Astrocyte of the spinal cord (primary cell): ENCODE results near the gene CREB5.

Experiments used
- DNase-seq: peaks from one replicate; pipeline ENCODE4 v3.0.0; 2011; ENCODE audit warnings: low read depth, low spot score
- H3K4me3 ChIP-seq: 2 replicates; pipeline ENCODE4 v1.5.1; 2011; ENCODE audit warnings: low read depth, mild to moderate bottlenecking, low read length, moderate library complexity
- in situ Hi-C: cut with HindIII; loops from 2 replicates; pipeline ENCODE4 v1.10.0; 2017; ENCODE audit warnings: low sequenced_read_pairs
- TF ChIP-seq, protein P1 (sequence below): IDR thresholded peaks from 2 replicates; pipeline ENCODE4 v1.5.1; 2012; ENCODE audit warnings: low read depth, mild to moderate bottlenecking, low read length, inconsistent platforms

The CREB5 gene

DNA sequence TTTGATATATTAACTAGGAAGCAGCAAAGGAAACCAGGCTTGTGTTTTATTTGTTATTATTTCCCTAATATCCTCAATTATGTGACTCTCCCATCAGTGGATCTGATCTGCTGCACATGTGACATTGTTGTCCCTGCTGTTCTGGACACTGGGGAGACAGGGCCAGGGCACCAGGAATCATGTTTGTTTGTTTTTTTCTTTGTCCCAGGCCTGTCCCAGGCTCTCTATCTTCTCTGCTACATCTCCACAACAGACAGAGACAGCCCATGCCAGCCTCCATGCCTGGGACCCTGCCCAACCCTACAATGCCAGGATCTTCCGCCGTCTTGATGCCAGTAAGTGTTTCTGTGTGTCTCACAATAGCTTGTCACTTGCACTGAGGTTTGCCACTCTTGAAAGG, 306.2 kb downstream of the CREB5 start:
- no peak for DNase-seq
- no peak overlapping the region for H3K4me3 ChIP-seq
- in situ Hi-C loops, result no loop called here
- TF ChIP-seq, protein P1, sequence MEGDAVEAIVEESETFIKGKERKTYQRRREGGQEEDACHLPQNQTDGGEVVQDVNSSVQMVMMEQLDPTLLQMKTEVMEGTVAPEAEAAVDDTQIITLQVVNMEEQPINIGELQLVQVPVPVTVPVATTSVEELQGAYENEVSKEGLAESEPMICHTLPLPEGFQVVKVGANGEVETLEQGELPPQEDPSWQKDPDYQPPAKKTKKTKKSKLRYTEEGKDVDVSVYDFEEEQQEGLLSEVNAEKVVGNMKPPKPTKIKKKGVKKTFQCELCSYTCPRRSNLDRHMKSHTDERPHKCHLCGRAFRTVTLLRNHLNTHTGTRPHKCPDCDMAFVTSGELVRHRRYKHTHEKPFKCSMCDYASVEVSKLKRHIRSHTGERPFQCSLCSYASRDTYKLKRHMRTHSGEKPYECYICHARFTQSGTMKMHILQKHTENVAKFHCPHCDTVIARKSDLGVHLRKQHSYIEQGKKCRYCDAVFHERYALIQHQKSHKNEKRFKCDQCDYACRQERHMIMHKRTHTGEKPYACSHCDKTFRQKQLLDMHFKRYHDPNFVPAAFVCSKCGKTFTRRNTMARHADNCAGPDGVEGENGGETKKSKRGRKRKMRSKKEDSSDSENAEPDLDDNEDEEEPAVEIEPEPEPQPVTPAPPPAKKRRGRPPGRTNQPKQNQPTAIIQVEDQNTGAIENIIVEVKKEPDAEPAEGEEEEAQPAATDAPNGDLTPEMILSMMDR, result no peak

DNA sequence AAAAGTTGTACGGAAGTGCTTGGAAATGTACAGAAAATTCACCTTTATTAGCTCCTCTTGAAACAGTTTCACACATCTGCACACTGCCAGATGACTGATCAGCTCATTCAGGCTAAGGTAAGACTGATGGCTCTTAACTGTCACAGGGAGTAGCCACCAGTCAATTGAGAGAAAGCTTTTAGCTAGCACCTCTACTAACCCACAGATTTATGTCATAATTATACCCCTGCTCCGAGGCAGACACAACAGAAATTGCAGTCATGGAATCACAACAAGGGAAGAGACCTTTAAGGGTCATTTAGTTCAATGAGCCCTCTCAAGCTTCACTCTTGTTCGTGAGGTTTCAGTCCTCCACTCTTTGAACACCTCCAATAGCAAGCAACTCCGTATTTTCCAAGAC, 310.4 kb downstream of the CREB5 start:
- no peak overlapping the region for H3K4me3 ChIP-seq
- DNase-seq, result no peak
- in situ Hi-C loops, result no loop called here
- TF ChIP-seq, protein P1, result no peak

DNA sequence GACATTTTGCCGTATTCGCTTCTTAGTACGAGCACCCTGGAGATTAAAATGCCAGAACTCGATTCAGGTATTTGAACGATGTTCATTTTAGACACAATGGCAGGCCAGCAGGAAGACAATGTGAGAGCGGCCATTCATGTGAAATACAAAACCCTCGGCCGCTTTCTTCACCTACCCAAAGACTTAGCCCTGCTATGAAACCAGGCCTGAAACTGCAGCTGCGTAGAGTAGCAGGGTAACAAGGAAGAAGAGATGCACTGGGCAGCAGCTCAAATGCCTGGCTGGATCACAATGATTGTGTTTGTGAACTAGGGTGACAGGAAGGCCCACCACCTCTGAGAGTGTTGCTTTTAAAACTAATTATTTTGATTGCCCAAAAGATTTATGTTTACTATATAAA, 311.0 kb downstream of the CREB5 start:
- TF ChIP-seq, protein P1, result no peak
- DNase-seq, result no peak
- H3K4me3 ChIP-seq, result no peak overlapping the region
- in situ Hi-C loops, result no loop called here

DNA sequence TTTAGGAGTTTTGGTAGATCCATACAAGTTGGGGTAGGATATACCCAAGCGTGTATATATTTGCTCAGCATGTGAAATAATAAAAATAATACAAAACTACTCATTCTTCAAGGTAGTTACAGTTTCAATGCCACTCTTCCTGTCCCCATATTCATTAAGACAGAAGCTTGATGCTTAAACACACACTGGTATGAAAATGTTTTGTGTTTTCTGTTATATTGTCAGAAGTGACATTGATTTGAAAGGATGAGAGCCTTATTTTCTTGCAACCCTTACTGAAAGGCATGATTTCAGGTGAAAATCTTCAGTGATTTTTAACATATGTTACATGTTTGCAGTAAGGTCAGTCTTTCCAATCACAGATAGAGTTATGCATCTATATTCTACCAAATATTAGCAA, 312.2 kb downstream of the CREB5 start:
- no peak for DNase-seq
- in situ Hi-C loops, result no loop called here
- H3K4me3 ChIP-seq, result no peak overlapping the region
- TF ChIP-seq, protein P1, result no peak

DNA sequence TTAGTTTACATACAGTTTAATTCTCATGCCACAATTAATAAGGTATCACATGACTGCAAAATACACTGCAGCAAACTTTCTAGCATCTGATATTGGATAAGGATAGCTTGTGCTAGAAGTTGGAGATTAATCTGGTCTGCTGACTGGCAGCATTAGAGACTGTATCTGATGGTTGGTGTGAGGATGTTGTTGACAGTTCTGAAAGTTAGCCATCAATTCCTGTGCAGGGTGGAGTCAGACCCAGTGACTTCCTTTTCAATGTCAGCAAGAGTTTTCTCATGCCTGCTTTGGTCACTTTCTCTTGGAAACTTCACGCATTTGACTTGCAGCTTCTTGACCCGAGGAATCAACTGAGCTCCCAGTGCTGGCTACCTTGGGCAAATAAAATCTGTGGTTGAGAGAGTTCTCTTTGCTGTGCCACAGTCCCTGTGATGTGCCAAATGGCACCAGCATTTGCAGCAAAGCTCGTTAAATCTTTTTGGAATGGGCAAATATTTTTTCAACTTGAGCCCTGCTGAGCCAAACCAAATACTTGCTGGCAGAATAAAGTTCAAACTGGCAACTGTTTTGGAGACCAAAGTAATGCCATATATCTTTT, 312.8 kb downstream of the CREB5 start:
- no peak for DNase-seq
- TF ChIP-seq, protein P1, result no peak
- no peak overlapping the region for H3K4me3 ChIP-seq
- in situ Hi-C loops, result no loop called here

DNA sequence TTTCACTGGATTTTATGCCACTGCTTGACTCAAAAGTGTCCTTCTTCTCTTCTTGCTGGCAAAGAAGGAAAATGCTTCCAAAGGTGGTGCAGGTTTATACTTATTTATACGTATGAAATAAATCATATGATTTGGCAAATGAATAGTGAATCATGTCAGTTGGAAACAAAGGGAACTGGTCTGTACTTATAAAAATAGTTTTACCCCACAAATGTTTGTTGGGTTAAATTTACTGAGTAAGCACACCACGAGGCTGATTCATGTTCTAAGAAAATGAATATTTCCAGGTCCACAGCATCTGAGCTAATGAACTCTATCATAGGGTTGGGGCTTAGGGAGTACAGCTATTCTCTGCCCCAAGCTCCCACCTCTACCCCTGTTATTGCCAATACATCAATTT, 313.6 kb downstream of the CREB5 start:
- TF ChIP-seq, protein P1, result no peak
- in situ Hi-C loops, result no loop called here
- no peak overlapping the region for H3K4me3 ChIP-seq
- DNase-seq, result peak; percentile 37

DNA sequence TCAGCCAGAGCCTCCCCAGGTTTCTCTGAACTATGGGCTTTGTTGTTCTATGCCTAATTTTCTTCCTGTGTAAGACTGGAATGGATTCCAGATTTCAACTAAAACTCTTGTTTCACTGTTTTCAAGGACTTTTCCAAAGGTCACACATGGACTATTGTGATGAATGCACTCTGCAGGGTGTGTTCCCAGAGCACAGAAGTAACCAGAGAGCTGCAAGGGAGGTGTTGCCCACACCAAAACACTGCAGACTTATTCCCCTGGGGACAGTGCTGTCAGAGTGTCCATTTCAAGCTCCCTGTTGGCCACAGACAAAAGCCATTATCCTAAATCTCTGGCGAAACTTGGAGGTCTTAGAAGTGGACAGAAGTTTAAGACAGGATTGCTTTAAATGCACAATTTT, 314.2 kb downstream of the CREB5 start:
- H3K4me3 ChIP-seq, result no peak overlapping the region
- in situ Hi-C loops, result no loop called here
- TF ChIP-seq, protein P1, result no peak
- DNase-seq, result no peak
